NCI-H460 (cell line): ENCODE measurements around the gene TKTL2. TPM values are rescaled to one million over a fixed set of nuclear protein-coding genes. Genes with fewer than 3 reads are reported as not detected.

Experiments
- DNase-seq: peaks from one replicate; pipeline ENCODE4 v3.0.0-alpha.2; 2016; ENCODE audit warnings: low read depth; ENCODE audit errors: extremely low read depth
- polyA plus RNA-seq: library from polyadenylated mRNA; depleted of rRNA; stranded (reverse); fragments of >200 nt; gene quantifications from 2 replicates; pipeline ENCODE4 v1.2.3, GENCODE V29; 2014; cell fraction: nucleus; rRNA removed
- total RNA-seq: library from RNA; depleted of rRNA; stranded (reverse); fragments of >200 nt; shearing (Covaris generic); gene quantifications from 2 replicates; pipeline ENCODE4 v1.2.3, GENCODE V29; 2014; rRNA removed

TKTL2 gene
- total RNA-seq, result not detected in 2 replicates
- not detected in 2 replicates for polyA plus RNA-seq

- DNase-seq, result no peak
Observed at GRCh38 chr4:163473576-163473975, at the start of gene TKTL2. TKTL2 (minus strand) TSS chr4:163473754; CDS start chr4:163473734, 20 bp downstream.

GRCh38 chr4:163515198-163515597 is 41.6 kb upstream of the TKTL2 start:
- no peak for DNase-seq

- DNase-seq, result no peak
Observed at GRCh38 chr4:163505374-163505773, 31.8 kb upstream of the TKTL2 start.

- DNase-seq, result no peak
Observed at GRCh38 chr4:163500586-163500985, 27.0 kb upstream of the TKTL2 start.

- DNase-seq, result no peak
Observed at GRCh38 chr4:163495900-163496299, 22.3 kb upstream of the TKTL2 start.

GRCh38 chr4:163494360-163495241 is 21.0 kb upstream of the TKTL2 start, which contains the start of gene TMA16:
TMA16 (plus strand) TSS chr4:163494690; CDS start chr4:163494802, 112 bp downstream.
- peak; percentile 83 for DNase-seq

- DNase-seq, result no peak
Observed at GRCh38 chr4:163493643-163494359, 20.2 kb upstream of the TKTL2 start.

DNA sequence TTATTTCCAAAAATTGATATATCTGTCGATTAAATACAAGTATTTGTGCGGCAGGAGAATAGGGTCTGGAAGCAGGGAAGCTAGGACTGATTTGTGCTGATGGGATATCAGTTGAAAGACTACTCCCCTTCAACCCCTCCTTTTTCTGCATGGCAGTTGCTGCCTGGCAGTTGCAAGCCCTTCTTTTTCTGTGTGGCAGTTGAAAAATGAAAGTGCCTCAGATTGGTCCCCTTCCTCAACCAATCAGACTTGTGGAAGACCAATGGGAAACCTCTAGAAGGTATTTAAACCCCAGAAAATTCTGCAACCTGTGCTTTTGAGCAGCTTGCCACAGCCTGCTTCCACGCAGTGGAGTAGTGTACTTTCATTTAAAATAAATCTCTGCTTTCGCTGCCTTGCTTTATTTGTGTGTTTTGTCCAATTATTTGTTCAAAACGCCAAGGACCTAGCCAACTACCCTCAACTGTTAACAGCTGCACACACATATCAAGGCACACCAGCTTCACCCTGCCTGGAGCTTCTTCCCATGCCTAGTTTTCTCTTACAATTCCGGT is 19.5 kb upstream of the TKTL2 start:
- DNase-seq, result no peak

- no peak for DNase-seq
Observed at GRCh38 chr4:163489929-163490328, 16.4 kb upstream of the TKTL2 start.

DNA sequence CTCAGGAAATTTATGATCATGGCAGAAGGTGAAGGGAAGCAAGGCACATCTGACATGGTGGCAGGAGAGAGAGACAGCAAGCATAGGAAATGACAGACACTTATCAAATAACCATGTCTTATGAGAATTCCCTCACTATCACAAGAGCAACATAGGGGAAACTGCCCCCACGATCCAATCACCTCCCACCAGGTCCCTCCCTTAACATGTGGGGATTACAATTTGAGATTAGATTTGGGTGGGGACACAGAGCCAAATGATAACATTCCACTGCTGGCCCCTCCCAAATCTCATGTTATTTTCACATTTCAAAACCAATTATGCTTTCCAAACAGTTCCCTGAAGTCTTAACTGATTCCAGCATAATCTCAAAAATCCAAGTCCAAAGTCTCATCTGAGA is 12.8 kb upstream of the TKTL2 start:
- no peak for DNase-seq

- no peak for DNase-seq
Observed at GRCh38 chr4:163485589-163485988, 12.0 kb upstream of the TKTL2 start.

DNA sequence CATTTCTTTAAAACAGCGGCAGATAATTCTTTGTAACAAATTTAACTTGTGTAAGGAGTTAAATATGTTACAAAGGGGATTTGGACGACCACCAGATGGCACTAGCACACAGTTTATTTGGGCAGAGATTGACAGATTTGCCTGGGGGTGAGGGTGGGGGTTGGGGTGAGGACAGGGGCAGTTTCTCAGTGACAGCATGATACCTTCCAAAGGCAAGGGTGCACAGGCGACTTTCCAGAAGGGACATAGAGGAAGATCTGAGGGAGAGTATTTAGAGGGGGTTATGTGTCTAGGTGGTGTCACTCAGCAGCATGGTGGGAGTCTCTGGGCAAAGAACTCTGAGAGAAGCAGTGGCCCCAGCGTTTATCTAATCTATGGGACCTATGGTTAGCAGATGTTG is 11.4 kb upstream of the TKTL2 start:
- DNase-seq, result peak; percentile 42

GRCh38 chr4:163482190-163482589 is 8.6 kb upstream of the TKTL2 start:
- no peak for DNase-seq

DNA sequence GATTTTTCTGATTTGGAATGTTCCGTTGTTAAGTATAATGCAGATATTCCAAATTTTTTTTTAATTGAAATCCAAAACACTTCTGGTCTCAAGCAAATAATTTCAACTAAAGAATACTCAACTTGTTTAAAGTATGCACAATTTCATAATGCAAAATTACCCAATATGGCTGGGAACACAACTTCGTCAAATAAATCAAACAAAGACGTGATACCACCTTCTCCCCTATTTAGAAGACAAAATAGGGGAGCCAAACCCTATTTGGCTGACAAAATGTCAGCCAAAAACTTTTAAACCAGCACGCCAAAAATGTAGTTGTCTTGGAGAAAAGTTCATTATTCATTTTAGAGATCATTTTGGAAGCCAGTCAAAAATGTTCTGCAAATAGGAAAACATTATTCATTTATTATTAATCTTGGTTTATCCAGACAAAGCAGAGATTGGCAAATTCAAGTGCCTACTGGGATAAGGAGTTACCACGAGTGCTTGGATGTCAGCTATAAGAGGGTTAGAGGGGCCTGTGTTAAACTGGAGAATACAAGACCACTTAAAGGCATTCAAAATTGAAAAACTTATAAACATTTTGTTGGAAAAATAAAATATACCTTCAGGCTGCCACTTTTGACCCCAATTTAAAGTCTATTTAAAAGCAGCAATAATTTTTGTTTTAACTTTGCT is 3.3 kb upstream of the TKTL2 start:
- no peak for DNase-seq

- no peak for DNase-seq
Observed at GRCh38 chr4:163474027-163474426, 473 bp upstream of the TKTL2 start.

DNA sequence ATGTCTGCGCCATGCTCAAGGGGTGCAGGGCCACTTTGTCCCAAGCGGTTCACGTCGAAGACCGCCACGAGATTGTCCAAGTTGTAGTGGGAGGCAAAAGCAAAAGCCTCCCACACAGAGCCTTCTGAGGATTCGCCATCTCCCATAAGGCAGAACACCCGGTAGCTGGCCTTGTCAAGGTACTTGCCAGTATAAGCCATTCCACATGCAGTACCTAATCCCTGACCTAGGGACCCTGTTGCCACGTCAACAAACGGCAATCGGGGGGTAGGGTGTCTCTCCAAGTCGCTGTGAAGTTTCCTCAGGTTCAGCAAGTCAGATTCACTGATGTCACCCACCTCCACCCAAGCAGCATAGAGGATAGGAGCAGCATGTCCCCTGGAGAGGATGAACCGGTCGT is 424 bp downstream of the TKTL2 start:
- no peak for DNase-seq

DNA sequence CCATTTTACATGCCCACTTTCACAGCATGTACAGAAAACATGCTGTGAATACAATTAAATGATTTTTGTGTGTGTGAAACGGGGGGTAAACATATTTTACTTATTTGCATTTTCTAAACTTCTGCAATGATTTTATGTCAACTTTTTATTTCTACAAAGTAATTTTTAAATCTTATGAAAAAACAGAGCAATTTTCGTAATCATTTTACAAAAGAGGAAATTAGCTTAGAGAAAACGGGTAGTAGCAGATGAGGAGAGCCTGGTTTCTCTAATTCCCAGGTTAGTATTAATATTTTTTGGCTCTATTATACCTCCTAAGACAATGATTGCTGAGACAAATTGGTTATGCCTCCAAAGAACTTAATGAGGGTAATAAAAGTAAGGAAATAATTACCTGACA is 3.2 kb downstream of the TKTL2 start:
- no peak for DNase-seq

DNA sequence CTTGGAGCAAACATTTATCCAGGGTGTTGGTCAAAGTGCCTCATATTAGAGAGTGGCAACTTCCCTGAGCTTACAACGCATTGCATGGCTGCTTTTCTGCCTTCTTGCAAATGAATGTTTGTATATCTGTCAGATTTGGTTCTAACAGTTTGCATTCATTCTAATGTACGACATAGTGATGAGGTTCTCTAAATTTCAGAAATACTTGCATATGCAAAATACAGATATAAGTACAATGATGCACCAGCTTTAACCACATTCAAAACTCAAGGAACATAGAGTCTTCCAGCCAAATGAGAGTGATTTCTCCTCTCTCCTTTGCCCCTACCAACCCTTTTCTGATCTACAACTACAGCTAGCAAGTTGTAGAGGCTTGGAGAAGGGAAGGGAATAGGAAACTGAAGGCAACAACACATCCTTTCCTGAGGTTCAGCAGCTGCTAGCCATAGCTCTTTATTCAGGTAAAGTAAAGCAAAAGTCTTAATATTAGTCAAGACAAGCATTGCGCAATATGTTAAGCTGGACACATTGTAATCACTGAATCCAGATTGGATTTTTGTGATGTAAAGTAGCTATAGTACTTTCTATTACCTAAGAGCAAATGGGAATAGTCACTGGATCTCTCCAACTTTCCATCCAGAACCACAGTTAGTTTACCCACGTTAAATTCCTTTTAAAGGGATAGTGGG is 6.3 kb downstream of the TKTL2 start:
- no peak for DNase-seq

GRCh38 chr4:163462556-163462955 is 11.0 kb downstream of the TKTL2 start:
- DNase-seq, result no peak

DNA sequence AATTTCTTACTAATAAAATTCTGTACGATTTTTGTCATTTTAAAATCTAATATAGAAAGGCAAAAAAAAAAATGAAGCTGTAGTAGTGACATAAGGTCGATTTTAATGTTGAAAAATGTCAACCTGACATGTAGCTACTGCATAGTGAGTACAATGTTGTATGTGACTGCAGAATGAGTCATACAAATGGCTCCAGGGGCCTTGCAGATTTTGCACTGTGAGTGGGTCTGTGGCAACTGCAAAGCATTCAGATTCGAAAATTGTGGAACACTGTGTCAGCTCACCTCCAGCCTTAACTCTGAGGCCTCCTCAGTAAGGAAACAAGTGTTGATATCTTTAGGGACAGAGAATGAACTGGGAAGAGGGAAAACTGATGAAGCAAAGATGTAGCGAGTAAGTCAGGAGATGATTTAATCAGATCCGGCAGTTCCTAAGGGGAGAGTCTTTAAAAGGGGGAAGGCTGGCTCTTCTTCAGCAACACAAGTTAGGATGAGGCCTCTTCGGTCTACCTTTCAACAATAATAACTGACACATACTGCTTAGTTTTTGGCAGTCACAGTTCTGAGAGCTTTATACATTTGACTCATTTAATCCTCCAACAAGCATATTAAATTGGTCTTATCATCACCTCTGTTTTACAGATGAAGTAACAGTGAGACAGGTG is 24.9 kb downstream of the TKTL2 start:
- DNase-seq, result no peak
